H1 (cell line): ENCODE results near the gene SEMA6D. TPM values are rescaled to one million over a fixed set of nuclear protein-coding genes. Genes with fewer than 3 reads are reported as not detected.

Experiments used
- FOSL1 ChIP-seq: IDR thresholded peaks from 2 replicates; pipeline ENCODE4 v1.6.1; 2011; ENCODE audit warnings: mild to moderate bottlenecking, low read depth, low read length, moderate library complexity; ENCODE audit not compliant: insufficient read depth
- HDAC2 ChIP-seq, 2 experiments: fragments of 300-600 bp in 1 of 2; sonication (generic) in 1 of 2; IDR thresholded peaks; 2 replicates each; pipeline ENCODE4 v1.6.1; 2011 to 2012; ENCODE audit warnings: low read depth in 2 of 2, low read length in 2 of 2, mild to moderate bottlenecking in 2 of 2, moderate library complexity in 2 of 2, borderline replicate concordance in 1 of 2, inconsistent platforms in 1 of 2
- KDM4A ChIP-seq: IDR thresholded peaks from one replicate; pipeline ENCODE4 v1.7.1; 2012; ENCODE audit warnings: low read depth, mild to moderate bottlenecking, moderate library complexity, low read length, inconsistent platforms; ENCODE audit not compliant: severe bottlenecking
- RXRA ChIP-seq: IDR thresholded peaks from 2 replicates; pipeline ENCODE4 v1.6.1; 2011; ENCODE audit warnings: low read depth, mild to moderate bottlenecking, low read length, moderate library complexity; ENCODE audit not compliant: insufficient read depth
- polyA plus RNA-seq, 7 experiments: library from polyadenylated mRNA; depleted of rRNA in 3 of 7; stranded (reverse) in 5 of 7; unstranded in 2 of 7; fragments of >200 nt in 5 of 7; fragments of 200-250 nt in 2 of 7; gene quantifications; 1 replicate in 5 of 7; 2 replicates in 1 of 7; 4 replicates in 1 of 7; pipeline versions ENCODE4 v1.2.1 to v1.2.3, GENCODE V29; 2011 to 2013; ENCODE audit warnings: missing spikeins in 2 of 7, mixed read lengths in 2 of 7
- total RNA-seq: library from RNA; stranded (reverse); fragmentation: NEBNext Ultra II Directional; extraction: Animal tissue kit (Norgen Biotek cat#: 25700); gene quantifications from 2 replicates; pipeline ENCODE4 v1.2.1, GENCODE V29; 2021

The SEMA6D gene
- total and polyA plus RNA-seq, 2 of the 8 experiments (the other 6 are each of a cell fraction or from before 2014, with no cell fraction given) = 2.2 to 3.8 TPM

DNA sequence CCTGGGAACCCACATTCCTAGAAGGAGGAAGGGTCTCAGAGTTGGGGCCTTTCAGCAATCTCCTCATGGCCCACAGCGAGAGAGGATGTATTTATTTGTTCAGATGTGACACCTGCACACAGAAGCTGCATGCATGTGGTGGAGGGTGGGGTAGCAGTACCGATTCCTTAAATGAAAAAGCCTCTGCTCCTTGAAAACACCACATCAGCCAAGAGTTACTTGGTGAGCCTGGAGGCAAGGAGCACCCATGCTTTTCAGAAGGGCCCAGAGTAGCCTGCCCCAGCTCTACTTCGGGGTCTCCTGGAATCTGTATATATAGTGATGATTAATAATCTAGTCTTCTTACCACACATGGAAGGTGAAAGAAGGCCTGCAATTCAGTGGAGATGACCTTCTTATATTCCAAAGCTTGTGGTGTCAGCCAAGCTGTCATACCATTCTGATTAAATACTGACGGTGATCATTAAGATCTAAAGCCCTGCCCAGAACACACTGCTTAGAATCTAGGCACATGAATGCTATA, 33.5 kb downstream of the SEMA6D start (continued):
- no peak for TF ChIP-seq FOSL1
- TF ChIP-seq HDAC2 (IDR thresholded peaks at IDR 0.05; ENCODE audit: borderline replicate concordance in 1 of 2, low read depth in 2 of 2, low read length in 2 of 2) = no peak
- TF ChIP-seq RXRA = no peak
- TF ChIP-seq KDM4A = no peak
